Jurkat, Clone E6-1 (cell line): Measurements from ENCODE around the gene PRKCD.
"Not testable (repeated sequence)": the region's sequence is repeated elsewhere in the genome, so short reads cannot be mapped to it uniquely, and the experiment has no call there.

Experiments
- DNase-seq: peaks from one replicate; pipeline ENCODE4 v3.0.0-alpha.2; 2011; ENCODE audit warnings: low read depth, low spot score
- H3K4me3 ChIP-seq: 2 replicates; pipeline ENCODE4 v1.5.1; 2011; ENCODE audit warnings: mild to moderate bottlenecking, low read length, control low read depth, moderate library complexity

Gene PRKCD

DNA sequence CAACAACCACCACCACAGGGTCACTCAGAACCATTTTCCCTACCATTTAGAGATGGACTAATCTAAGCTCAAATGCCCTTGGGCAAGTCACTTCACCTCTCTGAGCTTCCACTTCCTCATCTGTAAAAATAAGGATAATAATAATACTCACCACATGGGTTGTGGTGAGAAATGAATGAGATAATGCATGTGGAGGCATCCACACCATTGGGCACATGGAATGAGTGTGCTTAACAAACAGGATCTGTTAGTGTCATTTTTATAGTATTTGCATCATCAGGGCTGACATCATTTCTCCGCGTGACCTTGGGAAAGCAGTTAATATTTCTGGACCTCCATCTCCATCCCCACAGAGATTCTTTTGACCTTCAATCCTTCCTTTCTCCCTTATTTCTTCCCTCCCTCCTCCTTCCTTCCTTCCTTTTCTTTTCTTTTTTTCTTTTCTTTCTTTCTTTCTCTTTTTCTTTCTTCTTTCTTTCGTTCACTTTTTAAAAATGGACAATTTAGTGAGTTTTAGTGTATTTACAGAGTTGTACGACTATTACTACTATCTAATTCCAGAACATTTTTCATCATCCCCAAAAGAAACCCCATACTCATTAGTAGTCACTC is 23.1 kb upstream of the PRKCD start:
- DNase-seq: no peak
- H3K4me3 ChIP-seq: no peak overlapping the region

DNA sequence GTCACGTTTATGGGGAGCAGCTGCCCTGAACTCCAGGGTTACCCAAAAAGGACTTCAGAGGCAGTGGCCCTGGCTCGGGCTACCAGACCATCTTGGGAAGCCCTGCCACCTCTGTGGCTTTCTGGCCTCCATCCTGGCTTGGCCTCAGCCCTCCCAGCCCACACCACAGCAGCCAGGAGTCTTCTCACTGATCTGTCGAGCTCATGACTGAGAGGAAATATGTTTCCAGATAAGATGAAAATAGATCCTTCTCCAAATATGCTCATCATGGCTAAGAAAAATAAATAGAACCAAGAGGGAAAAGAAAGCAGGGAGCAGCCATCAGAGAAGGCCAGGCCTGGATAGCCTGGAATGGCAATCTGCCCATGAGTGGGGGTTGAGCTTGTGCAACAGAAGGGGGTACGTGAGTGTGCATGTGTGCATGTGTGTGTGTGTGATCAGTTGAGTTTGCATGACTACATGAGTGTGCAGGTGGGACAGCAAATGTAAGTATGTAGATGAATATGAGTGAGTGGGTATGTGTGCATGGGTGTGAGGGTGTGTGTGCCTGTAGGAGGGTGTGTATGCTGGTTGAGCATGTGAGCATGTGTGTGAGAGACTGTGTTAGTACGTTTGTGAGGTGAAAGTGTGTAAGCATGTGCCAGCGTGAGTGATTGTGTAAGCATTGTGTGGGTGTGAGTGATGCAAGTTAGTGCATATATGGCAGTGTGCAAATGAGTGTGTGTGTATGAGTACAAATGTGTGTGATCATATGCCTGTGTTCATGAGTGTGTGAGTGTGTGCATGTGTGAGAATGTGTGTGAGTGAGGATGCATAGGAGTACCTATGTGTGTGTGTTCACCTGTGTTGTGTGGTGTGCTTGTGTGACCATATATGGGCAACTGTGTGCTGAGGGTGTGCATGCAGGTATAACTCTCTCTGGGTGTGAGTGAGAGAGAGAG is 20.8 kb upstream of the PRKCD start:
- no peak for DNase-seq
- no peak overlapping the region for H3K4me3 ChIP-seq

- no peak for DNase-seq
- no peak overlapping the region for H3K4me3 ChIP-seq
Observed at GRCh38 chr3:53140847-53141845, 19.9 kb upstream of the PRKCD start.

- H3K4me3 ChIP-seq: no peak overlapping the region
- no peak for DNase-seq
Observed at GRCh38 chr3:53142986-53143385, 18.0 kb upstream of the PRKCD start.

GRCh38 chr3:53144446-53144845 is 16.6 kb upstream of the PRKCD start:
- no peak overlapping the region for H3K4me3 ChIP-seq
- no peak for DNase-seq

GRCh38 chr3:53144862-53145712 is 15.9 kb upstream of the PRKCD start:
- H3K4me3 ChIP-seq: no peak overlapping the region
- no peak for DNase-seq

DNA sequence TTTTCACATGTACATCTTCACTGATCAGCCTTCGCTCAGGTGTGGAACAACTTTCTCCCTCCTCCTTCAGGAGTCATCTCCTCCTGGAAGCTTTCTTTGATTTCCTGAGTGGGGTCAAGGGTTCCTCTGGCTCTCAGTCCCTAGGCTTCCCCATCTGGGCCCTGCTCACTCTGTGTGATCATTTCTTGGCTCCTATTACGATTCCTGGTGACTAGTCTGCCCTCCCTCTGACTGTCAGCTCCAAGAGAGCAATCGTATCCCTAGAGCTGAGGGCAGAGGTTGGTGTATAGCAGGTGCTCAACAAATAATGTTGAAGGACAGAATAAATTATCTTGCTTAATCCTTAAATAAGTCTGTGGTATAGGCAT is 15.3 kb upstream of the PRKCD start:
- no peak for DNase-seq
- H3K4me3 ChIP-seq: no peak overlapping the region

GRCh38 chr3:53146319-53146891 is 14.6 kb upstream of the PRKCD start:
- no peak for DNase-seq
- no peak overlapping the region for H3K4me3 ChIP-seq

- no peak for DNase-seq
- H3K4me3 ChIP-seq: no peak overlapping the region
Observed at GRCh38 chr3:53147151-53147902, 13.7 kb upstream of the PRKCD start.

DNA sequence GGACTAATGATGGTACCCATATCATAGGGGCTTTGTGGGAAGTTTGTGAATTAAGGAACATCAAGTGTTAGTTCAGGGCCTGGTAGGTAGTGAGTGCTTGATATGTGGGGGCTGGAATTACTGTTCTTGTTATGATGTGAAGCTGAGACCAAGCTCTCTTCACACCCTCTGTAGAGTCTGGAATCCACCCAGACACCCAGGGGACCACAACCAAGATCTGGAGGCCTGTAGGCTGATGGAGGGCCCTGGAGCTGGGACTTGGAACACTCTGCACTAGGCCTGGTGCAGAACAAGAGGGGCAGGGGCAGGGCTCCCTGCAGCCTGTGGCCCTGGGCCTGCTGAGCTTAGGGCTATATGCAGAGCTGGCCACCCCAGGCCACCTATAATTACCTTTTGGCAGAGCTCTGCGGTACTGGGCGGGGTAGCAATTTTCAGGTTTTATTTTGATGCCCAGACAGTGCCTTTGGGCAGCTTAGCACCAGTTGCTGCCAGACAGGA is 13.1 kb upstream of the PRKCD start:
- no peak overlapping the region for H3K4me3 ChIP-seq
- DNase-seq: no peak

DNA sequence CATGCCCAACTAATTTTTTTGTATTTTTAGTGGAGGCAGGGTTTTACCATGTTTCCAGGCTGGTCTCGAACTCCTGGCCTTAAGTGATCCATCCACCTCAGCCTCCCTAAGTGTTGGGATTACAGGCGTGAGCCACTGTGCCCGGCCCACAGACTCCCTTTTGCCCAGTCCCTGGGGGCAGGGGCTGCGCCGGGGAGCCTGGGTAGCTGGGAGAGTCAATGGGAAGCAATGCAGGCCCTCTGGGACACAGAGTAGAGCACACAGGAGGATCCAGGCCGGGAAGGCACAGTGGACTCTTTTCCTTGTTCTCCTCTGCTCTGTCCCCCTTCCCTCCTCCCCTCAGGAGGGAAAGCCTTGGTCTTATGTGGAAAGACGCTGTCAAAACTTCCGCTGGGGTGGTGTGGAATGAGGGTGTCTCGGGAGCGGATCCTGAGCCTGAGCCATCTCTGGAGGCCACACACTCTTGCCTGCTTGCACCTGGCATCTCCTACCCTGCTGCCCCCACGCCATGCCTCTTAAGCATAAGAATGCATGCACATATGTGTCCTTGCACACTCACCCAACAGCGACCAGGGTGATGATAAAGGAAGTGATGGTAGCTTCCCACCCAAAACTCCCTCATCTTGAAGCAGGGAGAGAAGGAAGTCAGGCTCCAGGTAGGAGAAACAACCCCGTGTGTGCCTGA is 11.9 kb upstream of the PRKCD start:
- DNase-seq: no peak
- no peak overlapping the region for H3K4me3 ChIP-seq

- no peak for DNase-seq
- no peak overlapping the region for H3K4me3 ChIP-seq
Observed at GRCh38 chr3:53149699-53150098, 11.3 kb upstream of the PRKCD start.

GRCh38 chr3:53150247-53151085 is 10.5 kb upstream of the PRKCD start:
- H3K4me3 ChIP-seq: no peak overlapping the region
- DNase-seq: no peak

DNA sequence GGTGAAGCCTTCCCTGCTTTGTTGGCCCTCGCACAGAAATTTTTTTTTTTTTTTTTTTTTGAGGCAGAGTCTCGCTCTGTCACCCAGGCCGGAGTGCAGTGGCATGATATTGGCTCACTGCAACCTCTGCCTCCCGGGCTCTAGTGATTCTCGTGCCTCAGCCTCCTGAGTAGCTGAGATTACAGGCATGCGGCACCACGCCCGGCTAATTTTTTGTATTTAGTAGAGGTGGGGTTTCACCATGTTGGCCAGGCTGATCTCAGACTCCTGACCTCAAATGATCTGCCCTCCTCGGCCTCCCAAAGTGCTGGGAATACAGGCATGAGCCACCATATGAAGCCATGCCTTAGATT is 9.9 kb upstream of the PRKCD start:
- H3K4me3 ChIP-seq, DNase-seq: not testable (repeated sequence)

DNA sequence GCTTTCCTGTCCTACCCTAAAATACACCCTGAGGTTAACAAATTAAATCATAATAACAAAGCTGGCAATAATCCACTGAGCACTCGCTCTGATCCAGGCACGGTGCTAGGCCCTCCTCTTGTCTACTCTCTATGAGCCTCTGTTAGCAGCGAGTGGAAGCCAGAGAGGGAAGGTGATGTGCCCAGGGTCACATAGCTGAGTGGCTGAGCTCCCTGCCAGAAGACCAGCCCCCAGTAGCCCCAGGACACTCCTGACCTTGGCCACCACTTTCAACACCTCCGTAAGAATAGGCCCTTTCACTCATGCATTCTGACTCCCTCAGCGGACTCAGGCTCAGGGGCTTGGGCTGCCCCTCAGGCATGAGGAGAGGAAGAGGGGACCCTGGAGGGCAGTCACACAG is 9.5 kb upstream of the PRKCD start:
- no peak for DNase-seq
- no peak overlapping the region for H3K4me3 ChIP-seq
